HepG2 (cell line): ENCODE measurements around the gene PLEKHH3. TPM values are rescaled to one million over a fixed set of nuclear protein-coding genes. Genes with fewer than 3 reads are reported as not detected.

Experiments used
- ARID5B ChIP-seq: IDR thresholded peaks from 2 replicates; pipeline ENCODE4 v1.4.0; 2020; ENCODE audit warnings: mild to moderate bottlenecking, missing genetic modification reagents
- BCL6 ChIP-seq: IDR thresholded peaks from 2 replicates; pipeline ENCODE4 v1.6.1; 2016; ENCODE audit warnings: missing genetic modification reagents, missing compliant biosample characterization
- BRD4 ChIP-seq: sonication (generic); formaldehyde crosslinking; IDR thresholded peaks from 2 replicates; pipeline ENCODE4 v1.4.0; 2020; ENCODE audit warnings: missing genetic modification reagents
- CEBPZ ChIP-seq: IDR thresholded peaks from 2 replicates; pipeline ENCODE4 v1.6.1; 2012; ENCODE audit warnings: low read length, improper control_type of control experiment
- HMGA1 ChIP-seq: sonication (generic); formaldehyde crosslinking; conservative IDR thresholded peaks from 2 replicates; pipeline ENCODE4 v1.4.0; 2020; ENCODE audit warnings: missing genetic modification reagents
- KAT2B ChIP-seq: fragments of 150-350 bp; IDR thresholded peaks from 2 replicates; pipeline ENCODE4 v1.6.1; 2014; ENCODE audit warnings: low read depth, low read length, borderline replicate concordance
- MTF1 ChIP-seq: sonication (generic); formaldehyde crosslinking; IDR thresholded peaks from 2 replicates; pipeline ENCODE4 v1.5.0; 2020; ENCODE audit warnings: missing genetic modification reagents
- MXD1 ChIP-seq: sonication (generic); formaldehyde crosslinking; IDR thresholded peaks from 2 replicates; pipeline ENCODE4 v1.4.0; 2020; ENCODE audit warnings: mild to moderate bottlenecking, missing genetic modification reagents
- NFIC ChIP-seq: IDR thresholded peaks from 2 replicates; pipeline ENCODE4 v1.6.1; 2012; ENCODE audit warnings: mild to moderate bottlenecking, low read length, inconsistent platforms
- NFKBIZ ChIP-seq: IDR thresholded peaks from 2 replicates; pipeline ENCODE4 v1.6.1; 2018; ENCODE audit warnings: missing genetic modification reagents, missing compliant biosample characterization
- STAG1 ChIP-seq: sonication (generic); formaldehyde crosslinking; IDR thresholded peaks from 2 replicates; pipeline ENCODE4 v1.4.0; 2020; ENCODE audit warnings: missing genetic modification reagents
- THRA ChIP-seq: sonication (generic); formaldehyde crosslinking; IDR thresholded peaks from 2 replicates; pipeline ENCODE4 v1.4.0; 2020; ENCODE audit warnings: missing genetic modification reagents, borderline replicate concordance
- ZBTB21 ChIP-seq: sonication (generic); formaldehyde crosslinking; IDR thresholded peaks from 2 replicates; pipeline ENCODE4 v1.4.0; 2020; ENCODE audit warnings: missing genetic modification reagents
- ZBTB33 ChIP-seq: sonication (generic); formaldehyde crosslinking; IDR thresholded peaks from 2 replicates; pipeline ENCODE4 v1.4.0; 2020; ENCODE audit warnings: missing genetic modification reagents
- ZBTB37 ChIP-seq: sonication (generic); formaldehyde crosslinking; IDR thresholded peaks from 2 replicates; pipeline ENCODE4 v1.4.0; 2020; ENCODE audit warnings: mild to moderate bottlenecking, missing genetic modification reagents
- ZMYM3 ChIP-seq: sonication (generic); formaldehyde crosslinking; IDR thresholded peaks from 2 replicates; pipeline ENCODE4 v1.5.1; 2020; ENCODE audit warnings: mild to moderate bottlenecking, missing genetic modification reagents
- ZNF839 ChIP-seq: sonication (generic); formaldehyde crosslinking; IDR thresholded peaks from 2 replicates; pipeline ENCODE4 v1.4.0; 2020; ENCODE audit warnings: missing genetic modification reagents, mild to moderate bottlenecking, borderline replicate concordance
- polyA plus RNA-seq, 8 experiments: library from polyadenylated mRNA; depleted of rRNA in 3 of 8; stranded (reverse) in 7 of 8; unstranded in 1 of 8; fragments of >200 nt; fragmentation: Illumina TruSeq in 4 of 8; extraction: Trizol in 4 of 8; gene quantifications; 2 replicates each; pipeline versions ENCODE4 v1.2.1 to v1.2.3, GENCODE V29; 2011 to 2016; ENCODE audit warnings: low read depth in 4 of 8, missing spikeins in 1 of 8, mixed read lengths in 1 of 8; ENCODE audit not compliant: insufficient read depth in 1 of 8
- total RNA-seq, 5 experiments: library from RNA; depleted of rRNA; stranded (reverse); fragments of >200 nt; fragmentation: Illumina TruSeq; extraction: Trizol; gene quantifications; 2 replicates each; pipeline ENCODE4 v1.2.3, GENCODE V29; 2016; ENCODE audit warnings: low read depth in 1 of 5

PLEKHH3 gene
- total and polyA plus RNA-seq, 2 of the 13 experiments (the other 11 are each of a cell fraction or from before 2014, with no cell fraction given) = 6.0 to 19.9 TPM

- no peak for TF ChIP-seq ARID5B (CRISPR knock-in tag)
- no peak for TF ChIP-seq HMGA1 (CRISPR knock-in tag)
- TF ChIP-seq ZBTB21 (CRISPR knock-in tag) = no peak
- no peak for TF ChIP-seq BCL6 (CRISPR knock-in tag)
- no peak for TF ChIP-seq THRA (CRISPR knock-in tag)
- no peak for TF ChIP-seq NFIC
- TF ChIP-seq BRD4 (CRISPR knock-in tag) = peak; percentile 79
- no peak for TF ChIP-seq ZBTB33
- no peak; the same call in 1 of the 2 replicates for TF ChIP-seq STAG1 (CRISPR knock-in tag)
- TF ChIP-seq CEBPZ = no peak
- peak; percentile 69; the same call in 1 of the 2 replicates for TF ChIP-seq MXD1
- no peak for TF ChIP-seq KAT2B
- 0 out of 2 replicates have a peak, but pooled peaks have one; percentile 35 for TF ChIP-seq ZNF839 (CRISPR knock-in tag)
- TF ChIP-seq ZMYM3 (CRISPR knock-in tag) = peak; percentile 5; the same call in 1 of the 2 replicates
- no peak for TF ChIP-seq ZBTB37 (CRISPR knock-in tag)
- no peak; the same call in 1 of the 2 replicates for TF ChIP-seq NFKBIZ (CRISPR knock-in tag)
- no peak for TF ChIP-seq MTF1 (CRISPR knock-in tag)
Observed at GRCh38 chr17:42676424-42677011, at the start of gene PLEKHH3 (continued).
